WTC11 (cell line): ENCODE measurements around the gene HPSE2.

ENCODE experiments used
- AFF4 ChIP-seq: sonication (generic); formaldehyde crosslinking; IDR thresholded peaks from 2 replicates; pipeline ENCODE4 v1.8.1; 2023; ENCODE audit warnings: mild to moderate bottlenecking, missing genetic modification reagents, borderline replicate concordance
- ATF3 ChIP-seq: sonication (generic); formaldehyde crosslinking; conservative IDR thresholded peaks from 2 replicates; pipeline ENCODE4 v1.8.1; 2022; ENCODE audit warnings: mild to moderate bottlenecking, missing genetic modification reagents
- CREB1 ChIP-seq: sonication (generic); formaldehyde crosslinking; IDR thresholded peaks from 2 replicates; pipeline ENCODE4 v1.8.0; 2023; ENCODE audit warnings: mild to moderate bottlenecking, missing genetic modification reagents
- CTCF ChIP-seq: fragments of 200-600 bp; IDR thresholded peaks from 2 replicates; pipeline ENCODE4 v1.8.0; 2022; ENCODE audit warnings: antibody characterized with exemption
- FOXK1 ChIP-seq: sonication (generic); formaldehyde crosslinking; IDR thresholded peaks from 2 replicates; pipeline ENCODE4 v1.8.0; 2022; ENCODE audit warnings: mild to moderate bottlenecking, moderate library complexity, missing genetic modification reagents
- GRHL2 ChIP-seq: fragments of 250-450 bp; sonication (Bioruptor Pico); IDR thresholded peaks from 2 replicates; pipeline ENCODE4 v1.8.0; 2022; ENCODE audit warnings: mild to moderate bottlenecking, moderate library complexity; ENCODE audit not compliant: insufficient replicate concordance, severe bottlenecking
- JUN ChIP-seq: sonication (generic); formaldehyde crosslinking; IDR thresholded peaks from 2 replicates; pipeline ENCODE4 v1.8.0; 2023; ENCODE audit warnings: mild to moderate bottlenecking, missing genetic modification reagents
- OVOL2 ChIP-seq: fragments of 250-450 bp; sonication (Bioruptor Pico); IDR thresholded peaks from 2 replicates; pipeline ENCODE4 v1.9.0; 2021; ENCODE audit warnings: mild to moderate bottlenecking, borderline replicate concordance
- SMAD3 ChIP-seq: sonication (generic); formaldehyde crosslinking; IDR thresholded peaks from 2 replicates; pipeline ENCODE4 v1.8.0; 2022; ENCODE audit warnings: missing genetic modification reagents, mild to moderate bottlenecking, borderline replicate concordance
- SP1 ChIP-seq: sonication (generic); formaldehyde crosslinking; conservative IDR thresholded peaks from 2 replicates; pipeline ENCODE4 v1.8.1; 2022; ENCODE audit warnings: missing genetic modification reagents
- USF2 ChIP-seq: sonication (generic); formaldehyde crosslinking; IDR thresholded peaks from 2 replicates; pipeline ENCODE4 v1.8.1; 2023; ENCODE audit warnings: mild to moderate bottlenecking, missing genetic modification reagents, moderate library complexity

GRCh38 chr10:98620503-98620902 is 615.1 kb downstream of the HPSE2 start:
- TF ChIP-seq OVOL2 (CRISPR knock-in tag) (no peak), USF2 (CRISPR knock-in tag) (no peak), CTCF (no peak), SMAD3 (no peak), CREB1 (CRISPR knock-in tag) (no peak), ATF3 (CRISPR knock-in tag) (no peak), JUN (CRISPR knock-in tag) (no peak), SP1 (CRISPR knock-in tag) (no peak), FOXK1 (CRISPR knock-in tag) (no peak), AFF4 (CRISPR knock-in tag) (no peak), GRHL2 (CRISPR knock-in tag) (no peak)
